ENCODE results near the gene ABCC8. TPM values are rescaled to one million over a fixed set of nuclear protein-coding genes. Genes with fewer than 3 reads are reported as not detected.

The ABCC8 gene
- total and polyA plus RNA-seq, 12 donors, result 0.39 to 216 (median 4.0) TPM; not detected in 1

DNA sequence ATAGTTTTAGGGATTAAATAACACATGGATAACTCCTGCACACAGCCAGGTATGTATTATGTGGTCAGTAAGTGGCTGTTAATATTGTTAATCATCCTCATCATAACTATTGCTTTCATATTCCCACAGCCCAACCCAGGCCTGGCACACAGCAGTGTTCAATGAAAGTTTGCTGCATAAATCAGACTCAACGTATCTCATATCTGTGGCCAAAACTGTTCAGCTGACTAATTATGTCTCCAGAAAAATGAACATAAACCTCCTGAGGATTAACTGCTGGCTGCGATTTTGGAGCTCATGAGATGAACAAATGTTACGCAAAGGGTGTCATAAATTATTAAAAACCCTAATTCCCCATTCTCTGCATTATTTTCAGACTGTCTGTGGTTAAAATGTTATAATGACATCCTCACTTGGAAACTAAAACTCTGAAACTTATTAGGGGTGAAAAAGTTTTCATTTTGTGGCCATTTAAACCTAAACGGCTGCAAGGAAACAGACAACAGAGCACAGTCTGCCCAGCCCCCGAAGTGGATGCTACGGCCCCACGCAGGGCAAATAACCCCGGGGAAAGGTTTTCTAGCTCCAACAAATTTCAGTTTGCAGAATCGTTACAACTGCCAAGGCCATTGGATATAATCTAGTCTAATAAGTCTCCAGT lies 17.3 kb downstream of the ABCC8 start:
- H3K4me3 ChIP-seq, result no peak overlapping the region
- no peak overlapping the region for H3K27ac ChIP-seq
- DNase-seq, result no peak
- TF ChIP-seq, protein P1, sequence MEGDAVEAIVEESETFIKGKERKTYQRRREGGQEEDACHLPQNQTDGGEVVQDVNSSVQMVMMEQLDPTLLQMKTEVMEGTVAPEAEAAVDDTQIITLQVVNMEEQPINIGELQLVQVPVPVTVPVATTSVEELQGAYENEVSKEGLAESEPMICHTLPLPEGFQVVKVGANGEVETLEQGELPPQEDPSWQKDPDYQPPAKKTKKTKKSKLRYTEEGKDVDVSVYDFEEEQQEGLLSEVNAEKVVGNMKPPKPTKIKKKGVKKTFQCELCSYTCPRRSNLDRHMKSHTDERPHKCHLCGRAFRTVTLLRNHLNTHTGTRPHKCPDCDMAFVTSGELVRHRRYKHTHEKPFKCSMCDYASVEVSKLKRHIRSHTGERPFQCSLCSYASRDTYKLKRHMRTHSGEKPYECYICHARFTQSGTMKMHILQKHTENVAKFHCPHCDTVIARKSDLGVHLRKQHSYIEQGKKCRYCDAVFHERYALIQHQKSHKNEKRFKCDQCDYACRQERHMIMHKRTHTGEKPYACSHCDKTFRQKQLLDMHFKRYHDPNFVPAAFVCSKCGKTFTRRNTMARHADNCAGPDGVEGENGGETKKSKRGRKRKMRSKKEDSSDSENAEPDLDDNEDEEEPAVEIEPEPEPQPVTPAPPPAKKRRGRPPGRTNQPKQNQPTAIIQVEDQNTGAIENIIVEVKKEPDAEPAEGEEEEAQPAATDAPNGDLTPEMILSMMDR (IDR thresholded peaks at IDR 0.05), result no peak
- no peak for TF ChIP-seq POLR2A (IDR thresholded peaks at IDR 0.05)
- H3K36me3 ChIP-seq (replicated peaks in 1 of 2), result no peaks in the 10 kb centered on the region
- H3K4me1 ChIP-seq (replicated peaks in 1 of 2), result no peaks in the 10 kb centered on the region
- H3K27me3 ChIP-seq, result no peaks in the 10 kb centered on the region
- intact Hi-C loops (cut with DNase I), result no loop called here
- WGBS, 4 donors, result 41 to 60% (median 51%) methylated on average over 9 of the region's 9 CpGs
- no peaks in the 10 kb centered on the region for H3K9me3 ChIP-seq (replicated peaks in 1 of 3)

DNA sequence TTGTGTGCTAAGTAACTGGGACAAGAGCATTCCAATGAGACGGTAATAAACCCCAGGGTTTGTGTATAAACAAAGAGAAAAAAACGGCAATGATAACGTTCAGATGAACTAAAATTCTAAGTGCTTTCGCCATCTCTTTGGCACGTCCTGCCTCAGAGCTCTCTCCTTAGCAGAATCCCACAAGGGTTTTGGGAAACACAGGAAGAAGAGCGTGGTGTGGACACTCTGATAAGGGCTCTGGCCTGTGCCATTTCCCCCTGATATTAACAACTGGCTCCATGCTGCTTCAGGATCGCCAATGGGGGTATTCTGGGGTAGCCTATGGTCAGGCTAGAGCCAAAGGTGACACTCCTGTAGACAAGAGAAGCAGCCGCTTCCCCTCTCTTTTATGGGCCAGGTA lies 18.4 kb downstream of the ABCC8 start:
- H3K27ac ChIP-seq, result no peak overlapping the region
- 47 to 55% (median 51%) methylated on average over 8 of the region's 8 CpGs for WGBS, 4 donors

DNA sequence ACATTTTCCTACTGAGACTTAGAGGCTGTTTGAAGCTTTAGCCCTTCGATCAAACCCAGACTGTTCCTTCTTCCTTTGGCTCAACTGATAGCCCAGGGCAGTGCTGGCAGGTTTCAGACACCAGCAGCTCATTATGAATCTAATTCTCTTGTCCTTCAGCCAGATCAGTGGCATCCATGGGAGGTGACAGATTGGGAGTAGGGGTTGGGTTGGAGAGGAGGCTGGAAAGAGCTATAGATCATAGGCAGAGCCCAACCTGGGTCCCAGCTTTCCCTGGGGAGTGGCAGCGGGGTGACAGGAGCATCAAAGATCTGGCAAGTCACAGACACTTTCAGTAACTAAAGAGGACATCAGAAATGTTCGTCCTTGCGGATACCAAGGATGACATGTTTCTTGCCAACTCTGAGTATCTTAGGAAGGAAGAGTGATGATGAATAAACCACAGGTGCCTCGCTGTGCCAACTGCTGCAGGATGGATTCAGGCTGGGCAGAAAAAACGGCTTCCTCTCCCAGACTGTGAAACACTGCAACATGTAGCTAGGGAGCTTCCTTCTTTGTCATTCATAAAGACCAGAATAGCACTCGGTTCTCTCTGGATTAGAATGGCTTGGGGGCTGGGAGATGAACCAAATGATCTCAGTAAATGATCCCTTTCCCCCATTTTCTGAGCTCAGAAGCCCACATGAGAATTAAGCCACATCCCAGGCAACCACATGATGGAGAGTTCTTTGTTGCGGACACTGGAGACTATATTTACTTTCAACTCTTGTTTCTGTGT lies 19.1 kb downstream of the ABCC8 start:
- Histone ChIP-seq H3K27me3 (no peaks in the 10 kb centered on the region), H3K4me1 (replicated peaks in 1 of 2) (no peaks in the 10 kb centered on the region), H3K9me3 (replicated peaks in 1 of 3) (no peaks in the 10 kb centered on the region), H3K4me3 (no peak overlapping the region), H3K27ac (no peak overlapping the region), H3K36me3 (replicated peaks in 1 of 2) (no peaks in the 10 kb centered on the region)
- intact Hi-C loops (cut with DNase I), result no loop called here
- TF ChIP-seq POLR2A (IDR thresholded peaks at IDR 0.05), result no peak
- TF ChIP-seq, protein P1 (IDR thresholded peaks at IDR 0.05), result no peak
- no peak for DNase-seq
- 49 to 63% (median 52%) methylated on average over 8 of the region's 8 CpGs for WGBS, 4 donors

More for the DNA sequence above, 18.4 kb downstream of the ABCC8 start:
- no peak for TF ChIP-seq POLR2A (IDR thresholded peaks at IDR 0.05)
- TF ChIP-seq, protein P1 (IDR thresholded peaks at IDR 0.05), result no peak
- Histone ChIP-seq H3K4me1 (replicated peaks in 1 of 2) (no peaks in the 10 kb centered on the region), H3K27me3 (no peaks in the 10 kb centered on the region), H3K9me3 (replicated peaks in 1 of 3) (no peaks in the 10 kb centered on the region), H3K4me3 (no peak overlapping the region), H3K36me3 (replicated peaks in 1 of 2) (no peaks in the 10 kb centered on the region)
- intact Hi-C loops (cut with DNase I), result no loop called here
- DNase-seq, result no peak

DNA sequence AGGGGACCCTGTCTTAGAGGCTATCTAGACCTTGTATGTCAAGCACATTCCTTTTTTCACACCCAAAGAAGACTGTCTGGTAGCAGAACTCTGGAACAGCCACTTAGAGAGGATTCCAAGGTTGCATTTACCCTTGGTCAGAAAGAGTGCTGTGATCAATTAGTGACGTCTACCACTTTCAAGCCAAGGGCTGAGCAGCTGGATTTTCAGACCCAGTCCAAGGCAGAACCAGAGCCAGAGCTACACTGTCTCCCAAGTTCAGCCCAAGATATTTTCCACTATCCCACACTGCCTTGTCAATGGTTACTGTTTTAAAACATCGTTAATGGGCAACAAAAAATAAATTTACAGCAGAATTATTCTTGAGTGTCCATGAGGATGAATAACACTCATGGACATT lies 24.0 kb downstream of the ABCC8 start:
- H3K27me3 ChIP-seq, result no peaks in the 10 kb centered on the region
- no peak overlapping the region for H3K27ac ChIP-seq
- no peak for TF ChIP-seq POLR2A (IDR thresholded peaks at IDR 0.05)
- TF ChIP-seq, protein P1 (IDR thresholded peaks at IDR 0.05), result no peak
- no peaks in the 10 kb centered on the region for H3K9me3 ChIP-seq (replicated peaks in 1 of 3)
- DNase-seq, result no peak
- intact Hi-C loops (cut with DNase I), result no loop called here
- H3K4me3 ChIP-seq, result no peak overlapping the region
- WGBS, 4 donors, result 69 to 78% (median 74%) methylated on average over 2 of the region's 2 CpGs
- H3K36me3 ChIP-seq (replicated peaks in 1 of 2), result no peaks in the 10 kb centered on the region
- no peaks in the 10 kb centered on the region for H3K4me1 ChIP-seq (replicated peaks in 1 of 2)
